Activated T-helper 2 cell treated with anti-CD3 and anti-CD28 coated beads, Interferon-gamma antibody, Interleukin-2, Interleukin-4, amounts not matched to agents 10 μg/mL and 5 μg/mL and 100 μg/mL, durations not matched to agents 14 hours and 24 hours and 36 hours (primary cell): ENCODE data around the gene CENPP. TPM values are rescaled to one million over a fixed set of nuclear protein-coding genes. Genes with fewer than 3 reads are reported as not detected.

Experiments used
- DNase-seq: peaks from one replicate; pipeline ENCODE4 v3.0.0; 2021; ENCODE audit warnings: low spot score
- H3K27ac Mint-ChIP-seq: one replicate; pipeline ENCODE4 v1.8.0; 2021; ENCODE audit warnings: mixed read lengths
- H3K27me3 Mint-ChIP-seq: one replicate; pipeline ENCODE4 v1.8.0; 2021; ENCODE audit warnings: low read depth, mixed read lengths
- H3K36me3 Mint-ChIP-seq: one replicate; pipeline ENCODE4 v1.8.0; 2021; ENCODE audit warnings: low read depth, mixed read lengths
- H3K4me1 Mint-ChIP-seq: one replicate; pipeline ENCODE4 v1.8.0; 2021; ENCODE audit warnings: low read depth, mixed read lengths
- H3K4me3 Mint-ChIP-seq: one replicate; pipeline ENCODE4 v1.8.0; 2021; ENCODE audit warnings: low read depth, mild to moderate bottlenecking, moderate library complexity, mixed read lengths
- H3K9me3 Mint-ChIP-seq: one replicate; pipeline ENCODE4 v1.8.0; 2021; ENCODE audit warnings: mixed read lengths
- intact Hi-C: fragments of 100-400 bp; cut with micrococcal nuclease; formaldehyde crosslinking; loops from one replicate; pipeline ENCODE4 v1.15.1; 2023
- total RNA-seq: library from RNA; stranded (reverse); gene quantifications from 2 replicates; pipeline ENCODE4 v1.2.3, GENCODE V29; 2022

The CENPP gene
- total RNA-seq, 1 donor from 2014 or later: 19.2 TPM

DNA sequence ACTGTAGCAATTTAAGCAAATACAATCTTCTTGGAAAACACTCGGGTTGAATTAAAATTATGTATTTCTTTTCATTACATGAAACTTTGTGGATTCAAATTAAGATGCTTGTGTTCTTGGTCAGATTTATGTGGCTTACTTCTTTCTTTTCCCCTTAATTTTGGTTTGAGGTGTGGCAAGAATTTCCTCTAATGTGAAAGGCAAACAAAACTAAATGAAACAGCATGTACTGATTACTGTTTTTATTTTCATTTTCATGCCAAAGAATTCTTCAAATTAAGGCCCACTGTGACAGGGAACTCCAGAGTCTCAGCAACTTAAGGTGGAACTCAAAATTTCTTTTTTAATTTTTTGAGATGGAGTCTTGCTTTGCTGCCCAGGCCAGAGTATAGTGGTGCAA is 98.6 kb downstream of the CENPP start, which contains the start of gene OMD:
OMD (minus strand) TSS at position 132 of the 400 bp plus-strand sequence. CDS start 6,913 bp downstream, outside the sequence.
- intact Hi-C loops: no loop called here
- Mint-ChIP-seq H3K27me3 (no peaks in the 10 kb centered on the region), H3K27ac (no peak within 1 kb of the TSS)

DNA sequence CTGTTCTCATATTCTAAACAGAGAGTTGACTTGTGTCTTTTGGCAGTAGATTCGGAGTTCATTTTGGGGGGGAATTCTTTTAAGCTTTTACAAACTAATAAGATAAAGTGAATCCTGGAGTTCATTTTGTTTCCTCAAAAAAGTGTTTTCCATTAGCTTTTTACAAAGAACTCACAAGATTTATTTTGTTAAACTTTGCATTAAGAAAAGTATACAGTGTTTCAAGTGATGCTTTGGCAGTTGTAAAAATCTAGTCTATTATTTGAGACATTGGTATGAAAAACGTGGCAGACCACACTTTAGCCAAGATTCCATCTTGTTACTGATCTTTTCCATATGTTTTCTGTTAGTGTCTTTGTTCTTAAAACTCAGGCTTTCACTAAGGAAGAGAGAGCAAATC is 99.7 kb downstream of the CENPP start:
- no peak for DNase-seq
- peaks cover 3% of the 10 kb centered on the region for H3K36me3 Mint-ChIP-seq
- no peak overlapping the region for H3K4me3 Mint-ChIP-seq
- intact Hi-C loops: no loop called here
- no peaks in the 10 kb centered on the region for H3K4me1 Mint-ChIP-seq
- no peaks in the 10 kb centered on the region for H3K27me3 Mint-ChIP-seq
- no peak overlapping the region for H3K27ac Mint-ChIP-seq
- H3K9me3 Mint-ChIP-seq: no peaks in the 10 kb centered on the region

More for the DNA sequence above, 98.6 kb downstream of the CENPP start, which contains the start of gene OMD:
- no peak within 1 kb of the TSS for H3K4me3 Mint-ChIP-seq
- DNase-seq: no peak
- peaks cover 3% of the 10 kb centered on the region for H3K36me3 Mint-ChIP-seq
- H3K9me3 Mint-ChIP-seq: no peaks in the 10 kb centered on the region
- no peaks in the 10 kb centered on the region for H3K4me1 Mint-ChIP-seq

DNA sequence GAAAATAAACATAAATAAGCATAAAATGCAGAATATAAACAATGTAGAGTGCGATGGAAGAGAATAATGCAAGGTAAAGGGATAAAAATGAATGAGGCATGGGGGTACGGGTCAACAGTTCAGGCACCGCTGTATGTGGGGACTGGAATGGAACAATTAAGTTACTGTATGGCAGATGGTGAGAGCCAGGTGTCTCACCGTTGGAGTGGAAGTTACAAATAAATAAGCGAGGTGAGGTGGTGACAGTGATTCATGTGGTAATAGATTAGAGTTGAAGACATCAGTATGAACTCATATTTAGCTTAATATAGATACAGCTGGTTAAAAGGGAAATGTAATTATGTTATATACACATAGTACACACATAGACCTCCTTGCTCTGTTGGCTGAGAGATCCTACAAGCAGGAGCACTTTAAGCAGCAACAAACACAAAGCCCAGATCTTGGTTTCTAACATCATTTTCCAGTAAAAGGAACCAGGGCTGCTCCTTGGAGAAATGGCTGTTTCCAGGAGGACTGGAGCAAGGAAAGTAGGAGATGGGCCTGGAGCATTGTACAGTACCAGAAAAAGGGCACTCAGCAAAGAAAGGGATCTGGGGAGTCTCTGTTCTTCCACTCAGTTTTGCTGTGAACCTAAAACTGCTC is 100.9 kb downstream of the CENPP start:
- Mint-ChIP-seq H3K4me3 (no peak overlapping the region), H3K36me3 (peaks cover 3% of the 10 kb centered on the region), H3K4me1 (no peaks in the 10 kb centered on the region), H3K27me3 (no peaks in the 10 kb centered on the region), H3K27ac (no peak overlapping the region), H3K9me3 (no peaks in the 10 kb centered on the region)
- intact Hi-C loops: no loop called here
- no peak for DNase-seq

DNA sequence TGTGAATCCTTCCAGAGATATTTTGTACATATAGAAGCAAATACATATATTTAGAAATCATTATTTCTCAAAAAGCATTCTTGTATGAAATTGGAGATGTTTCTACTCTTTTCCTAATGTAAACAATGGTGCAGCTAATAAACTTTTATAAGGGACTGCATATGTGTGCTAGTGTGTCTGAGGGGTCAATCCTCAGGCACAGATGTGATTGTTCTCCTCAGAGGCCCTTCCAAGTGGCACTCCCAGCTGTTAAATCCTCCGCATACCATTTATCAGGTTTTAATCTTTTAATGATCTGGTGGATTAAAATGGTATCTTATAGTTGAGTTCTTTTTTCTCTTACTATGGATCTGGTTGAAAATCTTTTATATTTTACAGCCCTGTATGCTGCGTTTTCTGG is 104.1 kb downstream of the CENPP start:
- intact Hi-C loops: no loop called here
- Mint-ChIP-seq H3K4me1 (peaks cover 2% of the 10 kb centered on the region), H3K36me3 (peaks cover 2% of the 10 kb centered on the region), H3K4me3 (no peak overlapping the region), H3K9me3 (no peaks in the 10 kb centered on the region), H3K27me3 (no peaks in the 10 kb centered on the region), H3K27ac (no peak overlapping the region)
- DNase-seq: no peak

DNA sequence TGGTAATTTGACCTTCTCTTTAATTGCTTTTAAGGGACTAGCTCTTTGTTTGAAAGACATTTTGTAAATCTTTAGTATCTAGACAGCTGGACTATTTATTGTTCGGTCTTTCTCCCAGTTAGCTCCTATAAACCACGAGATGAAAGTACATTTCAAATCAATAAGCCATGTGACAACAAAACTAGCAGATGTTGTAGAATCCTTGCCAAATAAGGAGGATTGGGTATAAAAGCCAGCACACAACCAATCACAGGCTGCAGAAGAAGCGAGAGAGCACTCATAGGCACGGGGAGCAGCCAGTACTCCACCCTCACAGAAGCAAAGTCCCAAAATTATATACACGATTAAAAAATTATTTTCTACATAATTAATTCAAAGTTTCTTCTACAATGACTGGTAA is 106.6 kb downstream of the CENPP start:
- intact Hi-C loops: no loop called here
- H3K36me3 Mint-ChIP-seq: peaks cover 2% of the 10 kb centered on the region
- no peaks in the 10 kb centered on the region for H3K27me3 Mint-ChIP-seq
- H3K9me3 Mint-ChIP-seq: no peaks in the 10 kb centered on the region
- DNase-seq: no peak
- peaks cover 4% of the 10 kb centered on the region for H3K4me1 Mint-ChIP-seq
- no peak overlapping the region for H3K27ac Mint-ChIP-seq
- H3K4me3 Mint-ChIP-seq: no peak overlapping the region

DNA sequence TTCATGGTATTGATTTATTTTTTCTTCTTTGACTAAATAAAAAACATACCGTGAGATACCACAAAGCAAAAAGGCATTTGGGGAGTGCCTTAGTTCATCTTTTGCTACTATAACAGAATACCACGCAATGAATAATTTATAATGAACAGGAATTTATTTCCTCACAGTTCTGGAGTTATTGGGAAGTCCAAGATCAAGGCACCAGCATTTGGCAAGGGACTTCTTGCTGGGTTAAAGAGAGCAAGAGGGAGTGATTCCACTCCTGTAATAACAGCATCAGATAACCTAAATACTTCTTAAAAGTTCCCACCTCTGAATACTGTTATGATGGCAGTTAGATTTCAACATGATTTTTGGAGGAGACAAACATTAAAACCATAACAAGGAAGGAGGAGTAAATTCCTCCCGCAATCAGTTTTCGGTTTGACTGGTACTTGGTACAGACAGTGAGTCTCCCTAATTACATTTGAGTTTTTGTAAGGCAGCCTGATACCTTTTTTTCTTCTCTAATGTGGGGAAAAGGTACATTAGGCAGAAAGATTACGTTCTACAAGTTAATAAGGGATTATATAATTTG is 107.3 kb downstream of the CENPP start:
- Mint-ChIP-seq H3K9me3 (no peaks in the 10 kb centered on the region), H3K36me3 (peaks cover 2% of the 10 kb centered on the region), H3K4me1 (peaks cover 4% of the 10 kb centered on the region), H3K4me3 (no peak overlapping the region), H3K27ac (no peak overlapping the region), H3K27me3 (no peaks in the 10 kb centered on the region)
- DNase-seq: no peak
- intact Hi-C loops: no loop called here

DNA sequence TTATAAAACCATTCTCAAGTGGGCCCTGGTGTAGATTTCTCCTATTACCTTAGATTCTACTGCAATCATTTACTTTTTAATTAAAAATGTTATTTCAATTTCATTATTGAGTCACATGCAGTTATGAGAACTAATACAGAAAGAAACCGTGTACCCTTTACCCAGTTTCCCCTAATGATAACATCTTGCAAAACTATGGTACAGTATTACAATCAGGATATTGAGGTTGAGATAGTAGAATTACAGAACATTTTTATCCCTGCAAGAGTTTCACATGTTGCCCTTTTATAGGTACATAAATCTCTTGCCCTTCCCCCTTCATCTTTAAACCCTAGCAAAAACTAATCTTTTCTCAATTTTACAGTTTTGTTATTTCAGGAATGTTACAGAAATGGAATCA is 109.5 kb downstream of the CENPP start:
- Mint-ChIP-seq H3K27me3 (no peaks in the 10 kb centered on the region), H3K4me1 (peaks cover 10% of the 10 kb centered on the region), H3K27ac (no peak overlapping the region), H3K36me3 (peaks cover 2% of the 10 kb centered on the region), H3K4me3 (no peak overlapping the region), H3K9me3 (no peaks in the 10 kb centered on the region)
- intact Hi-C loops: no loop called here
- DNase-seq: no peak

DNA sequence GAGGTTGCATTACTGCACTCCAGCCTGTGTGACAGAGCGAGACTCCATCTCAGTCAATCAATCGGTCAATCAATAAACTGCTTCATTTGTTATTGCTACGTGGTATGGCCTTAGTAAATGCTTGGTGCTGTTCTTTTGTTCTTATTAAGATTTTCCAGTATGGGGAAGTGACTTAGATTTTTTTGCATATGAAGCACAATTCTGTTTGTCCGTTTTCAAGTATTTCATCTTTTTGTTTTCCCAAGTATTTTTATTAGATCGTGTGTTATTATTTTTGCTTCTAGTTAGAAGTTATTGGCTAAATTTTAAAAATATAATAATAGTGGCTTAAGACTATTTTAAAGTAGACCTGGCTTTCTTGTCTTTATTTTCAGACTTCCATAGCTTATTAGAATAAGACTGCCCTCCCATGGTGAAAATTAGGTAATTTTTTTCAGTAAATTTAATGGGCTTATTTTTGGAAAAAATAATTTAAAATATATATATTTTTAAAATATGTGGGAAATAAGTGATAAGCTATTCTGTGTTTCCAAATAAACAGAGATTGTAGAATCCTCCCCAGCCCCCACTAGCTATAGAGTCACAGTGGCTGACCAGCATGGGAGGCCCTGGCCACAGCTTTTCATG is 113.3 kb downstream of the CENPP start:
- intact Hi-C loops: loop anchor here (1.0 kb wide), 1 partner anchor 113 kb away; no protein-coding TSS in a partner anchor
- H3K36me3 Mint-ChIP-seq: no peaks in the 10 kb centered on the region

DNA sequence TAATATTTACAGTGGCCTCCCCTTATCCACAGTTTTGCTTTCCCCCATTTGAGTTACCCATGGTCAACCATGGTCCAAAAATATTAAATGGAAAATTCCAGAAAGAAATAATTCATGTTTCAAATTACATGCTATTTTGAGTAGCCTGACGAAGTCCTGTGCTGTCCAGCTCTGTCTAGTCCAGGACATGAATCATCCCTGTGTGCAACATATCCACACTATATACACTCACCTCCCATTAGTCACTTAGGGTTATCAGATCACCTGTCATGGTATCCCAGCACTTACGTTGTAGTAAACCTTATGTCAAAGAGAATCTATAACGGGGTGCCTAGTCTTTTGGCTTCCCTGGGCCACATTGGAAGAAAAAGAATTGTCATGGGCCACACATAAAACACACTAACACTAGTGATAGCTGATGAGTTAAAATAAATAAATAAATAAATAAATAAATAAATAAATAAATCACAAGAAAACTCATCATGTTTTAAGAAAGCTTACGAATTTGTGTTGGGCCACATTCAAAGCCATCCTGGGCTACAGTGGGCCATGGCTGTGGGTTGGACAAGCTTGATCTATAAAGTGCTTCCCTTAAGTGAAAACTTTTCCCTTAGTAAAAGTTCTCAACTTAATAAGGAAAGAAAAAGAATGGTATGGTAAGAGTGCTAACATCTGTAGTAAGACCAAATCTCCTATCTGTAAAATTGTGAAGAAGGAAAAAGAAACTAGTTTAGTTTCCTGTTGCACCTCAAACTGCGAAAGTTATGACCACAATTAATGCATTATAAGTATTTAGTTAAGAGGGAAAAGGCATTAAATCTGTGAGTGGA is 114.4 kb downstream of the CENPP start:
- Mint-ChIP-seq H3K27me3 (peaks cover 2% of the 10 kb centered on the region), H3K4me1 (peaks cover 18% of the 10 kb centered on the region), H3K36me3 (no peaks in the 10 kb centered on the region), H3K4me3 (no peak overlapping the region), H3K9me3 (no peaks in the 10 kb centered on the region), H3K27ac (no peak overlapping the region)
- intact Hi-C loops: loop anchor here (1.0 kb wide), 1 partner anchor 114 kb away; no protein-coding TSS in a partner anchor
- DNase-seq: no peak

More for the DNA sequence above, 113.3 kb downstream of the CENPP start:
- Mint-ChIP-seq H3K4me3 (no peak overlapping the region), H3K27ac (no peak overlapping the region), H3K4me1 (peaks cover 20% of the 10 kb centered on the region), H3K9me3 (no peaks in the 10 kb centered on the region), H3K27me3 (no peaks in the 10 kb centered on the region)
- DNase-seq: no peak

DNA sequence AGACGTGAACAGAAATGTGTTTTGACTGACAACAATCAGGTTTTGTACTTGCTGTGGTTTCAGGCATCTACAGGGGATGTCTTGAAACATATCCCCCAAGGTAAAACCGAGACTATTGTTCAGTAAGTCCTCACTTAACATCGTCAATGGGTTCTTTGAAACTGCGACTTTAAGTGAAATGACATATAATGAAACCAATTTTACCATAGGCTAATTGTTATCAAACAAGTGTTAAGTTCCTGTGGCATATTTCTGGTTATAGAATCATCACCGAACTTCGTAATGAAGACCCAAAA is 114.9 kb downstream of the CENPP start:
- Mint-ChIP-seq H3K27me3 (peaks cover 2% of the 10 kb centered on the region), H3K4me1 (peaks cover 16% of the 10 kb centered on the region), H3K27ac (no peak overlapping the region), H3K36me3 (no peaks in the 10 kb centered on the region), H3K9me3 (no peaks in the 10 kb centered on the region), H3K4me3 (no peak overlapping the region)
- intact Hi-C loops: no loop called here
- DNase-seq: no peak

DNA sequence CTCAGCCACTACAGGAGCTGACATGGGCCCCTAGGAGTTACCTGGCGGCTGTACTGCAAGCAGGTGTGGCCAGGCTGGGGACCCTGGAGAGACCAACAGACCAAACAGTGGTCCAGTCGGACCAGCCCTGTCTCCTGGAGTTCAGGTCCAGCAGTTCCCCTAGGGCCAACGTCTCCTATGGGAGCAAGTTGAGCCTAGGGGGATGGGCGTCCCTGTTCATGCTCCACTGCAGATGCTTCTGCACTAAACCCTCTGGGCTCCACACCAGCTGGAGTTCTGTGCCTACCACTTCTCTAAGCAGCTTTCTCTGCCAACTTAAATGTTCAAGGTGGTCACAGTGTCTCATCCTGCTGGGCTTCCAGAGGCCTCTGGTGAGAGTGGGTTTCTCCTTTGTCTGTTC is 119.1 kb downstream of the CENPP start:
- peaks cover 13% of the 10 kb centered on the region for H3K4me1 Mint-ChIP-seq
- H3K27me3 Mint-ChIP-seq: peaks cover 2% of the 10 kb centered on the region
- intact Hi-C loops: no loop called here
- H3K9me3 Mint-ChIP-seq: no peaks in the 10 kb centered on the region
- no peaks in the 10 kb centered on the region for H3K36me3 Mint-ChIP-seq
- DNase-seq: no peak
- no peak overlapping the region for H3K4me3 Mint-ChIP-seq
- no peak overlapping the region for H3K27ac Mint-ChIP-seq

DNA sequence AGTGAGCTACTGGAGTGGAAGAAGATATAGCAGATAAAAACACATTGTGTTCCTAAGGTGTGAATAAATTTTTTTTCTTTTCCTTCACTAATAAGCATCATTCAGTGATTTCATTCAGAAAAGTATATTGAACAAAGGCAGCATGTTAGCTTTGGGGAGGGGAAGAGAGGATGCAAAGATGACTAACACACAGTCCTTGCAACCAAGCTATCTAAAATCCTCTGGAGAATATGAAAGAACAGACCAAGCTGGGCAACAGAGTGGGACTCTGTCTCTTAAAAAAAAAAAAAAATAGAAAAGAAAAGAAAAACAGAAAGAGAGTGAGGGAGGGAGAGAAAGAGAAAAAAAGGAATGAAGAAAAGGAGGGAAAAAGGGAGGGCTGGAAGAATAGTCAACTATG is 120.8 kb downstream of the CENPP start:
- Mint-ChIP-seq H3K36me3 (no peaks in the 10 kb centered on the region), H3K27me3 (peaks cover 2% of the 10 kb centered on the region), H3K27ac (no peak overlapping the region), H3K9me3 (no peaks in the 10 kb centered on the region), H3K4me3 (no peak overlapping the region), H3K4me1 (peaks cover under 1% of the 10 kb centered on the region)
- intact Hi-C loops: no loop called here
- no peak for DNase-seq

DNA sequence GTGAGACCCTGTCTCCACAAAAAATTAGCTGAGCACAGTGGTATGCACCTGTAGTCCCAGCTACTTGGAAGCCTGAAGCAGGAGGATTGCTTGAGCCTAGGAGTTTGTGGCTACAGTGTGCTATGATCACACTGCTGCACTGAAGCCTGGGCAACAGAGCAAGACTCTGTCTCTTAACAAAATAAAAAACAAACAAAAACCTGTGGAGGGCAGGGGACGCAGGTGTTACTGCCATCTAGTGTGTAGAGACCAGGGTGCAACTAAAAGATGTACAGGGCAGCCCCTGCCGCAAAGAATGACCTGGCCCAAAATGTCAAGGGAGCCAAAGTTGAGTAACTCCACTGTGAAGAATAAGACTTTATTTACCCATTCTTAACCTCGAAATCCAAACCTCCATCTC is 129.5 kb downstream of the CENPP start:
- no peak for DNase-seq
- Mint-ChIP-seq H3K4me1 (no peaks in the 10 kb centered on the region), H3K4me3 (no peak overlapping the region), H3K36me3 (no peaks in the 10 kb centered on the region), H3K27me3 (no peaks in the 10 kb centered on the region), H3K27ac (no peak overlapping the region), H3K9me3 (no peaks in the 10 kb centered on the region)
- intact Hi-C loops: no loop called here
